NCI-H1930 (cell line): Measurements from ENCODE around the gene HOXD13.

Experiments
- DNase-seq, 2 experiments: peaks; one replicate each; lab custom pipeline; 2025; lab: John Stamatoyannopoulos, UW

Gene HOXD13

GRCh38 chr2:176105078-176105729, 12.7 kb downstream of the HOXD13 start:
- no peak for DNase-seq

DNA sequence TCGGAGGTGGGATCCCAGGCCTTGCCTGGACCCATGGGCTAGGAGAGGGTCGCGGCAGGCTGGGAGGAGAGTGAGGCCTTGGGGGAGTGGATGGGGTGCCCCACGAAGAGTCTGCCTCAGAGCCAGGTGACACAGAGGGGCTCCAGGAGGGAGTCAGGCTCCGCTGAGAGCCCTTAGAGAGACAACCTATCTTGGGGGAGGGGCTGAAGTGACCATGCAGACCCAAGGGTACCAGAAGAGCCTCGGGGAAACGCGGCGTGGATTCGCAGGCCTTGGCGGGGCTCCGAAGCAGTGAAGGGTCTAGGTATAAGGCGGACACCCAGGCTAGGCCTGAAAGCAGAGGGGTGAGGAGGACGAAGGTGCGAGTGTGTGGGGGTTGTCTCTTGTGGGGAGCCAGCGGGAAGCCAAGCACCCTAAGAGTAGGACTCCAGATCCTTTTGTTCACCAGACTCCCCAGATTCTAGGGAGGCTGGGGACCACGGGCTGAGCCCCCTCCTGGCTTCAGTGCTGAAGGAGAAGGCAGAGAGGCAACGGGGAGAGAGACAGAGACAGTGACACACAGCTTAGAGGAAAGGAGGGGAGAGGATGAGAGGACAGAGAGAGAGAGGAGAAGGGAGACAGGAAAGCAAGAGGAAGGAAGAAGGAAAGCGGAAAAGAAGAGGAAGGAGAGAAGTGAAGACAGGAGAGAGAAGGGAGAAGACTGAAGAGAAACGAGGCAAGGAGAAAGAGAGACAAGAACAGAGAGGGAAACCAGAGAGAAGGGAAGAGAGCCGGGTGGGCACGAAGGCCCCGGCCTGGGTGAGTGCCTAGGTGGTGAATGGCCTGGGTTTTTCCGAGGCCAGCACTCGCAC, 13.4 kb downstream of the HOXD13 start:
- no peak for DNase-seq

GRCh38 chr2:176106581-176107539, 14.3 kb downstream of the HOXD13 start, which contains the start of gene HOXD11:
HOXD11 (plus strand) TSS chr2:176107280; CDS start chr2:176107356, 76 bp downstream.
- peak; percentile 82 to 84 for DNase-seq

GRCh38 chr2:176107731-176108181, 15.2 kb downstream of the HOXD13 start:
- no peak for DNase-seq

- DNase-seq, result no peak
Observed at GRCh38 chr2:176109192-176109901, 16.8 kb downstream of the HOXD13 start.

DNA sequence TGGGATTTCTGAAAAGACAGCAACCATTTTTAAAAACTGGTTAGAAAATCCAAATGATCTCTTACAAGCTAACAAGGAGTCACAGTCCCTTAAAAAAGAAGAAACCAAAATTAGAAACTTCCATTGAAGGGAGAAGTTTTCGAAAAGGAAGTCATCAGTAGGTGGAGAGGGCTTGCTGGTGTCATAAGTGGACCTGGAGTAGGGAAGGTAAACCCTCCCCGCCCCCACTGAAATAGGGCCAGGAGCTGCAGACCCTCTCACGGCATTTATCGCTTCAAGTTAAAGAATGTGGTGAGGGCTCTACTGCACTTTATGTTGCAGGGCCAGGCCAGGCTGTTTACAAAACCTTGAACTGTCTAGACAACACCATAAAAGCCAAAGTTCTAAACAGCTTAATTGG, 17.4 kb downstream of the HOXD13 start:
- no peak for DNase-seq

GRCh38 chr2:176110415-176111308, 18.1 kb downstream of the HOXD13 start:
- DNase-seq, result no peak

DNA sequence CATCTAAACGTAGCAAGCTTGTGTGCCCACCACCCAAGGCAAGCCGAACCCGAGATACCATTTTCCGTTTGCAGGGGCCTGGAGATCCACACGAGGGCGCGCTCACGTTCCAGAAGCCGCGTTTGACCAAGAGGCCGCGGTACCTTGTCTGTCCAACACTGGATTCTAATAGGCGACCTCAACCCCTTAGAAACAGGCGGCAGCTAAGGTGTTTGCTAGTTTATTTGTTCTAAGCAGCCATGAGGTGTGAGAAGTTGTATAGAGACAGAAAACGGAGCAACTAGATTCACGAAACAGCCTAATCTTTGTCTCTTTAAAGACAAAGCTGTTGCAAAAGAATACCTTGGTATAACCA, 18.8 kb downstream of the HOXD13 start:
- DNase-seq, result peak; percentile 85 to 93

DNA sequence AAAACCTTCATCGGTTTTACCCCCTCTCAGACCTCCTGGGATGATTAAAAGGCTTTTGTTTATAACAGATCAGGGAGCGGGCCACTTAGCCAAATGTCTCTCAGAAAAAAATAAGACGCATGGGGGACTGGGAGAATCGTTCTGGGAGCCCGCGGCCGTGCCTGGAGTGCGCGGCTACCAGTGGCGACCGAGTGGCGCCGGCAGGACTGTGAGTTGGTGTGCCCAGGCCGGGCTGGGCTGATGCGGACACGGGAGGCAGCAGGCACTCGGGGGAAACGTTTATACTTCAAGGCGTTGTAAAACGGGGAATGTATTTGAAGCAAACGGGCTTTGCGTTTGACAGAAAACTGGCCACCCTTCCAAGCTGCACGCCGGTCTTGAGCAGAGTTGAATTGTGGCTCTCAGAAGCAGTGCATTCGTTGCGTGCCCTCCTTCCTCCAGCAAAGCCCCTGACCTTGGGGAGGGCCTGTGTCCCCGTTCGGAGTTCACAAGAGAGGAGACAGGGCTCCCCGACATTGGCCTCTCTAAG, 19.4 kb downstream of the HOXD13 start:
- DNase-seq, result no peak

DNA sequence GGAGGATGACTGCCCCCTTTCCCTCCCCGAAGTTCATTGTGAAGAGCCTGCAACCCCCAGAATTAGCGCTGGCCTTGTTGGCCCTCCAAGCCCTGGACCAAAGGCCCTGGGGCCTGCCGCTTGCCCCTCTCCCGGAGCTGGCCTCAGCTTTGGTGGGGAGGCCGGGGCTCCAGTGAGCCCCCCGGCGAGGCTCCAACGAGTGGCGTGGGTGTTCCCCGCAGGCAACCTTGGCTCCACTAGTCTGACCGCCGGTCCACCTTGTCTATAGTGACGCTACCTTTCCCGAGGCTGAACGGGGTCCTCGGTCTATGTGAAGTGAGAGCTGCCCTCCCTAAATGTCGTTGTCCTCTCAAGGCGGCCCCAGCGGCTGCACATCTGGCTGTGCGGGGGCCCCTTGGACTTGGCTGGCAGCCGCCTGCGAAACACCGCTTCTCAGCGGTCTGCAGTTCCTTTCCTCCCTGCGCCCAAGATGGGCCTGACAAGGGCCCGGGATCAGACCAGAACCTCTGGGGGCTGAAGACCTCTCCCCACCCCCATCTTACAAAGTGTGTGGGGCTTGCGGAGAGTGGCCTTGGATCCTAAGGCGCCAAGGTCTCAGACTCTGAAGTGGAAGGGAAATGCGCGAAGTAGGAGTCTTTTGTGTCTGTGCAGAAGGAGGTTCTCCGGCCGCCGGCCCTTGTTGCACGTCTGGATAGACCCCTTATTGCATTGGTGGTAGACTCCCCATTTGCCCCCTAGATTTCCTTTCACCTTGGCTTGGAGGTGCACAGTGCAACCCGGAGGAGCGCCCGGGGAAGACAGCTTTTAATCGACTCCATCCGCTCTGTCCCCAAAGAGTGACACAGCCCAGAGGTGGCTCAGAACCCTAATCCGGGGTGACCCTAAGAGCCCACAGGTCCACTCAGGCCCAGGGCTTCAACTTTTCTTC, 20.1 kb downstream of the HOXD13 start:
- no peak for DNase-seq

- peak; percentile 85 to 89 for DNase-seq
Observed at GRCh38 chr2:176114120-176114929, 21.8 kb downstream of the HOXD13 start.

DNA sequence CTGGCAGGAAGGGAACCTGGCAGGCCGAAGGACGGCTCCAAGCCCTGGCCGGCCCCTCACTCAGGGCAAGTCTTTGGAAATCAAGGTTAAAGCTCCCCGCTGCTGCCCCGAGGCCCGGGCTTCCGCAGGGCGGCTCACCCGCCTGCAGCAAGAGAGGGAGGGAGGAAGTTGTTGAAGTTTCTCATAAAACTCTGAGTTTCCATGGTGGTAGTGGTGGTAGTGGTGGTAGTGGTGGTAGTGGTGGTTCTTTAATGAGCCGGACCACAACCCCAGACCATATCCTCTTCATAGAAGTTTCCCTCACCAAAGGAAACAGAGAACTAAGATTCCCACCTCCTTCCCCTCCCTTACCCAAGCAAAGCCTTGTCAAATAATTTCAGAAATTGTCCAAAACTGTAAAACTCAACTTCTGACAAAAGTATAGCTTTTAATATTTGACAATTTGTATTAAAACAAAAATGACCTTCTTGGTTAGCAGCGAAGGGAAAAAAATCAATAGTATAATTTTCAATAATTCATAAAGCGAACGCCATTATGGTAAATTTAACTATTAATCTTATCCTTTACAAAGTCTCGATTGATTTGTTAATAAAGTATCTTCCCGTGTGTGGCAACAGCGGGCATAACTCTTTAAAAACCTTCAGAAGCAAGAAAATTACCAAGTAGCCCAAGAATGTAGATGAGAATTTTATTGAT, 22.6 kb downstream of the HOXD13 start:
- no peak for DNase-seq

- DNase-seq, result peak; percentile 77 to 85
Observed at GRCh38 chr2:176115883-176116813, 23.6 kb downstream of the HOXD13 start, which contains the start of gene HOXD10. HOXD10 (plus strand) TSS chr2:176116778; CDS start chr2:176116834, 56 bp downstream.

DNA sequence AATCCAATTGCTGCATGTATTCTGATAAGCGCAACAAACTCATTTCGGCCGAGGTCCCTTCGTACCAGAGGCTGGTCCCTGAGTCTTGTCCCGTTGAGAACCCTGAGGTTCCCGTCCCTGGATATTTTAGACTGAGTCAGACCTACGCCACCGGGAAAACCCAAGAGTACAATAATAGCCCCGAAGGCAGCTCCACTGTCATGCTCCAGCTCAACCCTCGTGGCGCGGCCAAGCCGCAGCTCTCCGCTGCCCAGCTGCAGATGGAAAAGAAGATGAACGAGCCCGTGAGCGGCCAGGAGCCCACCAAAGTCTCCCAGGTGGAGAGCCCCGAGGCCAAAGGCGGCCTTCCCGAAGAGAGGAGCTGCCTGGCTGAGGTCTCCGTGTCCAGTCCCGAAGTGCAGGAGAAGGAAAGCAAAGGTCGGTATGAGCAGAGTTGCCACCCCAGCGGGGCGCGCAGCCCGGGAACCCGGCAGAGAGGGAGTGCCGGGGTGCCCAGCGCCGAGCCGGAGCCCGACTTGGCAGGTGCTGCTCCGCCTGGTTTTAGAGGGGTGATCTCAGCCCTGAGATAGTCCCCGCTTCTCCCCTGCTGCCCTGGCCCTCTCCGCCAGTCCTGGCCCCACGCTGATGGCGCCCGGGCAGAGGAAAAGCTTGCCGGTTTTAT, 24.8 kb downstream of the HOXD13 start:
- DNase-seq, result no peak

DNA sequence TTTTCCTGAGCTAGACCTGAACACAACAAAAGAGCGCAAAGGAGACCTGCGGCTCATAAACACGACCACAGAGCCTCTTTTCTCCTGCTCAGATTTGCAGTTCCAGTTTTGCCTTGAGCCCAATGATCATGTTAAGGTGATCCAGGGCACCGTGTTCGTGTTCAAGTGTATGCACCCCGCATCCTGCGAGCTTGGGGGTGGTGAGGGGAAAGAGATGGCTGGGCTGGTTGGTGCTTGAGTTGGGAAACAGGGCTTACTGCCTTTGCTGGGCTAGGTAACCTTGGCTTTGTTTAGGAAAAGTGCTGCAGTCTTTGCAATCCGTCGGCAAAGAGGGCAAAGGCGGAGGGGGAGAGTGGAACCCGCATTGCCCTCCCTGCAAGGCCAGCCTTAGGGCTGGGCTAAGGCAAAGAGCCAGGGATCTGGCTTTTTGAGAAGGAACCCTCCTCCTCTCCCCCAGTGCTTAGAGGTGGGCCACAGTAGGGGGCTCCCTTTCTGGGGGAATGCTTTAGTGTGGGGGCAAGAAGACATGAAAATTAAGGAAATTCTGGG, 25.4 kb downstream of the HOXD13 start:
- DNase-seq, result no peak
